K562 (cell line): ENCODE results near the gene CTXN1. TPM values are rescaled to one million over a fixed set of nuclear protein-coding genes. Genes with fewer than 3 reads are reported as not detected.
"Not testable (repeated sequence)": the region's sequence is repeated elsewhere in the genome, so short reads cannot be mapped to it uniquely, and the experiment has no call there.

Experiments used
- ATAC-seq: fragments of 200-7000 bp; cut with Tn5 transposase; 3 replicates; pipeline ENCODE4 v1.9.1; 2020; ENCODE audit warnings: moderate library complexity
- BruUV-seq: library from RNA; stranded (reverse); fragments of 400-500 nt; replicated peaks from 2 replicates; lab custom pipeline; 2021; lab: Mats Ljungman, UMichigan
- CTCF ChIA-PET: fragments of 300-600 bp; formaldehyde crosslinking; extraction: SDS; loops from one replicate; lab custom pipeline; 2021; ENCODE audit warnings: low intra/inter-chr PET ratio; lab: Yijun Ruan, JAX
- POLR2A ChIA-PET: fragments of 300-600, 350-650 bp; sonication (Branson Sonifier 250); formaldehyde crosslinking; extraction: SDS; loops from one replicate; lab custom pipeline; 2021; ENCODE audit warnings: antibody characterized with exemption, inconsistent platforms; lab: Yijun Ruan, JAX
- DNase-seq, 4 experiments: peaks; one replicate each; pipeline versions ENCODE4 v3.0.0 to v3.0.0-alpha.2; 2011 to 2018; ENCODE audit warnings: low spot score in 3 of 4, mixed read lengths in 3 of 4; ENCODE audit errors: extremely low read depth in 1 of 4
- FAIRE-seq: peaks from 2 replicates; lab custom pipeline; 2011; peaks lifted over from hg19 to GRCh38; lab: Jason Lieb, UNC
- H2AFZ ChIP-seq: 2 replicates; pipeline ENCODE4 v1.6.0; 2011; ENCODE audit warnings: low read depth, low read length, control low read depth, inconsistent platforms
- H3K27ac ChIP-seq: fragments of 200-600 bp; 3 replicates; pipeline ENCODE4 v1.8.0; 2011; ENCODE audit warnings: low read depth, mild to moderate bottlenecking, control low read depth, inconsistent platforms, low read length, moderate library complexity, mixed read lengths; ENCODE audit errors: extremely low read depth
- H3K27me3 ChIP-seq, 2 experiments: fragments of 300-600 bp in 1 of 2; 2 replicates in 1 of 2; 3 replicates in 1 of 2; pipeline versions ENCODE4 v1.6.0 to v1.8.0; 2011; ENCODE audit warnings: inconsistent platforms in 2 of 2, low read length in 2 of 2, mild to moderate bottlenecking in 1 of 2, mixed read lengths in 1 of 2, moderate library complexity in 1 of 2; ENCODE audit not compliant: control insufficient read depth in 2 of 2, insufficient read depth in 2 of 2
- H3K36me3 ChIP-seq: fragments of 300-600 bp; 3 replicates; pipeline ENCODE4 v1.8.0; 2011; ENCODE audit warnings: mild to moderate bottlenecking, low read length, inconsistent platforms; ENCODE audit not compliant: control insufficient read depth, insufficient read depth
- H3K4me1 ChIP-seq, 2 experiments: fragments of 200-600 bp in 1 of 2; replicated peaks in 1 of 2; 2 replicates in 1 of 2; 3 replicates in 1 of 2; pipeline versions ENCODE4 v1.5.1 to v1.8.0; 2011; ENCODE audit warnings: inconsistent platforms in 2 of 2, low read length in 2 of 2, mild to moderate bottlenecking in 1 of 2, mixed read lengths in 1 of 2, moderate library complexity in 1 of 2; ENCODE audit not compliant: control insufficient read depth in 2 of 2, insufficient read depth in 2 of 2
- H3K4me2 ChIP-seq: 2 replicates; pipeline ENCODE4 v1.6.1; 2011; ENCODE audit warnings: low read length, control low read depth, inconsistent platforms, mixed read lengths; ENCODE audit not compliant: insufficient read depth
- H3K4me3 ChIP-seq: fragments of 200-600 bp; sonication (generic), shearing (Covaris generic); 2 replicates; pipeline ENCODE4 v1.5.1; 2016; ENCODE audit warnings: control low read depth, inconsistent platforms
- H3K79me2 ChIP-seq: fragments of 200-600 bp; 3 replicates; pipeline ENCODE4 v1.8.0; 2011; ENCODE audit warnings: low read length, inconsistent platforms; ENCODE audit not compliant: control insufficient read depth, insufficient read depth
- H3K9ac ChIP-seq, 2 experiments: 2 replicates each; pipeline versions ENCODE4 v1.6.0 to v1.6.1; 2011; ENCODE audit warnings: low read depth in 2 of 2, low read length in 2 of 2, control low read depth in 1 of 2, inconsistent platforms in 1 of 2, mild to moderate bottlenecking in 1 of 2, mixed read lengths in 1 of 2; ENCODE audit not compliant: insufficient read depth in 1 of 2
- H3K9me1 ChIP-seq: one replicate; pipeline ENCODE4 v1.6.0; 2011; ENCODE audit warnings: inconsistent platforms, mild to moderate bottlenecking, low read length, moderate library complexity; ENCODE audit not compliant: control insufficient read depth, insufficient read depth
- H3K9me3 ChIP-seq: replicated peaks from 2 replicates; pipeline ENCODE4 v1.5.1; 2011; ENCODE audit warnings: low read depth, low read length, inconsistent platforms; ENCODE audit not compliant: control insufficient read depth, insufficient read depth
- H4K20me1 ChIP-seq: replicated peaks from 2 replicates; pipeline ENCODE4 v1.6.1; 2011; ENCODE audit warnings: low read length, inconsistent platforms, mixed read lengths; ENCODE audit not compliant: control insufficient read depth, insufficient read depth
- MBD2 ChIP-seq: sonication (generic); IDR thresholded peaks from 2 replicates; pipeline ENCODE4 v1.6.1; 2016; ENCODE audit warnings: low read depth, borderline replicate concordance
- MTA3 ChIP-seq: fragments of 450-650 bp; formaldehyde crosslinking; IDR thresholded peaks from 2 replicates; pipeline ENCODE4 v1.6.1; 2017; ENCODE audit warnings: mild to moderate bottlenecking, borderline replicate concordance
- ZNF780A ChIP-seq: fragments of 250-450 bp; sonication (Bioruptor Pico); IDR thresholded peaks from 2 replicates; pipeline ENCODE4 v1.5.0; 2021; ENCODE audit warnings: mild to moderate bottlenecking
- WGBS: fragments of 100-300 bp; shearing (Covaris generic); methylation state at CpG from one replicate; pipeline ENCODE4 v1.1.6; 2016; ENCODE audit warnings: low coverage, mixed read lengths; ENCODE audit not compliant: insufficient coverage; ENCODE audit errors: missing lambda C conversion rate; 5-methylcytosine and 5-hydroxymethylcytosine counted together
- in situ Hi-C: fragments of 300-500 bp; cut with MboI; formaldehyde crosslinking; loops from 4 replicates; pipeline ENCODE4 v1.15.0; 2018; ENCODE audit warnings: inconsistent platforms, mixed read lengths
- intact Hi-C: fragments of 100-400 bp; cut with micrococcal nuclease; formaldehyde crosslinking; loops from 2 replicates; pipeline ENCODE4 v1.14.2; 2022
- polyA plus RNA-seq, 8 experiments: library from polyadenylated mRNA; depleted of rRNA in 4 of 8; stranded (reverse) in 5 of 8; unstranded in 3 of 8; fragments of >200 nt; fragmentation: Nextera tagmentation in 2 of 8; fragmentation: Illumina TruSeq in 1 of 8; extraction: Ambion mirVana in 2 of 8; extraction: Trizol in 1 of 8; gene quantifications; 2 replicates each; pipeline versions ENCODE4 v1.2.1 to v1.2.3, GENCODE V29; 2011 to 2014; ENCODE audit warnings: inconsistent platforms in 1 of 8, missing spikeins in 1 of 8
- total RNA-seq, 7 experiments: library from RNA; depleted of rRNA in 6 of 7; stranded (reverse); fragments of >200 nt in 6 of 7; fragmentation: Illumina TruSeq in 2 of 7; extraction: Trizol in 2 of 7; gene quantifications; 2 replicates each; pipeline versions ENCODE4 v1.2.1 to v1.2.3, GENCODE V29; 2011 to 2021; ENCODE audit warnings: low replicate concordance in 1 of 7
- TF ChIP-seq, protein P1 (sequence below), 3 experiments: IDR thresholded peaks in 2 of 3; conservative IDR thresholded peaks in 1 of 3; 2 replicates each; pipeline ENCODE4 v1.5.1; 2011 to 2012; ENCODE audit warnings: low read length in 3 of 3, mild to moderate bottlenecking in 3 of 3, control low read depth in 2 of 3, improper control_type of control experiment in 1 of 3, inconsistent platforms in 1 of 3, low read depth in 1 of 3, mixed read lengths in 1 of 3, moderate library complexity in 1 of 3; ENCODE audit not compliant: insufficient read depth in 2 of 3

The CTXN1 gene
- total and polyA plus RNA-seq, 9 of the 15 experiments (the other 6 are each of a cell fraction or from before 2014, with no cell fraction given), result 0.15 to 37.4 (median 1.8) TPM; not detected in 2

DNA sequence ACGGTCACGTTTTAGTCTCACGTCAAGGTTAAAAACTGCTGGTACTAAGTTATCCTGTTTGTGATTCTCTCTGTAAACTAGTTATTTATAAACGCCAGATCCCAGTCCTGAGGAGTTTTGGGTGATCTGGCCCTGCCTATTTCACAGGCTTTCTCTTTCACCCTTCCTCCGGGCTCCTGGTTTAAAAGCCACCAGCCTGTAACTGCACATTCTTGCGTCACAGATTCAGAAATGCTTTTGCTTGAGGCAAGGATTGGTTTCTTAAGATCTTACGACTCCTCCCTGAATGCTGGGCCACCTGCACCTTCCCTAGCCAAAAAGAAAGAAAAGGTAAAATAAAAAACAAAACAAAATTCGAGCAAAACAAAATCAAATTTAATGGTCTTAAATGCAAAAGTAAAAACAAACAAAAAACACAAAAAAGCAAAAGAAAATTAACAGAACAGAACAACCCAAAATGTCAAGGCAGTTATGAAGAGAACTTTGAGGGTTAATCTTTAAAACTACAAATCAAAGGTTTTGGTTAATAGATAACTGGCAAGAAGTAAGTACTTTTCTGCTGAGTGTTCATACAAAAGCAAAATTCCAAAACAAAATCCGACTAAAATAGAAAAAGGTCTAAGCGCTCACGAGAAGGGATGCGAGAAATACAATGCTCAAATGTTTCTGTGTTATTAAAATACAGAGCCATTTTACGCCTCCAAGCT, 36.1 kb upstream of the CTXN1 start:
- H3K27ac ChIP-seq, result no peak overlapping the region
- no peak for TF ChIP-seq MBD2
- TF ChIP-seq, protein P1, sequence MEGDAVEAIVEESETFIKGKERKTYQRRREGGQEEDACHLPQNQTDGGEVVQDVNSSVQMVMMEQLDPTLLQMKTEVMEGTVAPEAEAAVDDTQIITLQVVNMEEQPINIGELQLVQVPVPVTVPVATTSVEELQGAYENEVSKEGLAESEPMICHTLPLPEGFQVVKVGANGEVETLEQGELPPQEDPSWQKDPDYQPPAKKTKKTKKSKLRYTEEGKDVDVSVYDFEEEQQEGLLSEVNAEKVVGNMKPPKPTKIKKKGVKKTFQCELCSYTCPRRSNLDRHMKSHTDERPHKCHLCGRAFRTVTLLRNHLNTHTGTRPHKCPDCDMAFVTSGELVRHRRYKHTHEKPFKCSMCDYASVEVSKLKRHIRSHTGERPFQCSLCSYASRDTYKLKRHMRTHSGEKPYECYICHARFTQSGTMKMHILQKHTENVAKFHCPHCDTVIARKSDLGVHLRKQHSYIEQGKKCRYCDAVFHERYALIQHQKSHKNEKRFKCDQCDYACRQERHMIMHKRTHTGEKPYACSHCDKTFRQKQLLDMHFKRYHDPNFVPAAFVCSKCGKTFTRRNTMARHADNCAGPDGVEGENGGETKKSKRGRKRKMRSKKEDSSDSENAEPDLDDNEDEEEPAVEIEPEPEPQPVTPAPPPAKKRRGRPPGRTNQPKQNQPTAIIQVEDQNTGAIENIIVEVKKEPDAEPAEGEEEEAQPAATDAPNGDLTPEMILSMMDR (IDR thresholded peaks at IDR 0.05 in 2 of 3, conservative IDR thresholded peaks at IDR 0.05 in 1 of 3; ENCODE audit: insufficient read depth in 2 of 3, low read depth in 1 of 3, low read length in 3 of 3), result no peak
- no peak for TF ChIP-seq ZNF780A (CRISPR knock-in tag)
- TF ChIP-seq MTA3, result no peak
- intact Hi-C loops (no loop called here), in situ Hi-C loops (no loop called here)
- peaks cover 88% of the 10 kb centered on the region; the same call in 2 of the 3 replicates for H3K36me3 ChIP-seq
- no peak for FAIRE-seq
- no peak overlapping the region for H3K4me2 ChIP-seq
- POLR2A ChIA-PET, result no interaction called here
- H3K27me3 ChIP-seq, result no peaks in the 10 kb centered on the region
- H2AFZ ChIP-seq, result no peak overlapping the region
- H3K79me2 ChIP-seq, result no peaks in the 10 kb centered on the region
- CTCF ChIA-PET, result no interaction called here
- H3K9me3 ChIP-seq, result no peaks in the 10 kb centered on the region
- 90% methylated on average over 13 of the region's 13 CpGs for WGBS
- H3K4me1 ChIP-seq, result peaks cover 7 to 11% of the 10 kb centered on the region in 2 experiments; a peak in 4 of 5 replicates
- no peaks in the 10 kb centered on the region for H3K9me1 ChIP-seq
- H3K9ac ChIP-seq, result no peak overlapping the region
- ATAC-seq, result no peak
- no peak for DNase-seq
- no peak overlapping the region for H3K4me3 ChIP-seq
- H4K20me1 ChIP-seq, result no peaks in the 10 kb centered on the region
- no TSS peak for BruUV-seq

DNA sequence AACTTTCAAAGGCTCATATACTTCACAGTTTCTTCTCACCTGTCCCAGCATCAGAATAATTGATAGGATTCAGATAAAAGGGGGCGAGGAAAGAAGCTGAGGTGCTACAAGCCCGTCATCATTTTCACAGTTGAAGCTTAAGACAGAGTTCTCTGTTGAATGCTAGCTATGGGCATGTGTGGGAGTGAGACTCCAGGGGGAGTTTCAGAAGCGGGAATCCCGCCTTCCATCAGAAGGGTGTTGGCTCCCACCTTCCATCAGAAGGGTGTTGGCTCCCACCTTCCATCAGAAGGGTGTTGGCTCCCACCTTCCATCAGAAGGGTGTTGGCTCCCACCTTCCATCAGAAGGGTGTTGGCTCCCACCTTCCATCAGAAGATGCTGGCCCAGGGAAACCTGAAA, 35.1 kb upstream of the CTXN1 start:
- in situ Hi-C loops, H3K79me2 ChIP-seq, H3K27me3 ChIP-seq, DNase-seq, H2AFZ ChIP-seq, H3K27ac ChIP-seq, H3K9ac ChIP-seq, H3K4me3 ChIP-seq, intact Hi-C loops, ATAC-seq, H3K9me3 ChIP-seq, FAIRE-seq, H4K20me1 ChIP-seq, H3K9me1 ChIP-seq, H3K4me2 ChIP-seq, CTCF ChIA-PET, BruUV-seq: not testable (repeated sequence)
- H3K36me3 ChIP-seq, result peaks cover 82% of the 10 kb centered on the region; the same call in 2 of the 3 replicates
- WGBS, result 78% methylated on average over 4 of the region's 4 CpGs
- POLR2A ChIA-PET, result interaction anchor here (0.7 kb wide), 1 partner anchor 9 kb away, joined by 3 read pairs; no protein-coding TSS in a partner anchor
- H3K4me1 ChIP-seq, result peaks cover 7 to 11% of the 10 kb centered on the region in 2 experiments; a peak in 4 of 5 replicates
